Cardiac fibroblast (primary cell): ENCODE results near the gene NIPBL.

Source experiments
- DNase-seq, 2 donors: peaks; one replicate each; pipeline versions ENCODE4 v3.0.0 to v3.0.0-alpha.2; 2010; ENCODE audit warnings: low read depth in 2 of 2
- H3K4me3 ChIP-seq, 2 donors: replicated peaks in 1 of 2; 1 replicate in 1 of 2; 2 replicates in 1 of 2; pipeline ENCODE4 v1.5.1; 2011; ENCODE audit warnings: low read depth in 2 of 2, low read length in 2 of 2, mild to moderate bottlenecking in 2 of 2, moderate library complexity in 1 of 2
- TF ChIP-seq, protein P1 (sequence below): IDR thresholded peaks from one replicate; pipeline ENCODE4 v1.5.1; 2011; ENCODE audit warnings: low read depth, mild to moderate bottlenecking, low read length, inconsistent platforms

The NIPBL gene

GRCh38 chr5:36879274-36880033 is 2.9 kb downstream of the NIPBL start:
- DNase-seq, result no peak
- TF ChIP-seq, protein P1, sequence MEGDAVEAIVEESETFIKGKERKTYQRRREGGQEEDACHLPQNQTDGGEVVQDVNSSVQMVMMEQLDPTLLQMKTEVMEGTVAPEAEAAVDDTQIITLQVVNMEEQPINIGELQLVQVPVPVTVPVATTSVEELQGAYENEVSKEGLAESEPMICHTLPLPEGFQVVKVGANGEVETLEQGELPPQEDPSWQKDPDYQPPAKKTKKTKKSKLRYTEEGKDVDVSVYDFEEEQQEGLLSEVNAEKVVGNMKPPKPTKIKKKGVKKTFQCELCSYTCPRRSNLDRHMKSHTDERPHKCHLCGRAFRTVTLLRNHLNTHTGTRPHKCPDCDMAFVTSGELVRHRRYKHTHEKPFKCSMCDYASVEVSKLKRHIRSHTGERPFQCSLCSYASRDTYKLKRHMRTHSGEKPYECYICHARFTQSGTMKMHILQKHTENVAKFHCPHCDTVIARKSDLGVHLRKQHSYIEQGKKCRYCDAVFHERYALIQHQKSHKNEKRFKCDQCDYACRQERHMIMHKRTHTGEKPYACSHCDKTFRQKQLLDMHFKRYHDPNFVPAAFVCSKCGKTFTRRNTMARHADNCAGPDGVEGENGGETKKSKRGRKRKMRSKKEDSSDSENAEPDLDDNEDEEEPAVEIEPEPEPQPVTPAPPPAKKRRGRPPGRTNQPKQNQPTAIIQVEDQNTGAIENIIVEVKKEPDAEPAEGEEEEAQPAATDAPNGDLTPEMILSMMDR, result no peak
- peak overlapping the region; percentile 82 to 83 for H3K4me3 ChIP-seq

GRCh38 chr5:36880761-36881160 is 4.2 kb downstream of the NIPBL start:
- TF ChIP-seq, protein P1, result no peak
- peak in 1 of 2 donors; percentile 17 for DNase-seq
- H3K4me3 ChIP-seq, result no peak overlapping the region

DNA sequence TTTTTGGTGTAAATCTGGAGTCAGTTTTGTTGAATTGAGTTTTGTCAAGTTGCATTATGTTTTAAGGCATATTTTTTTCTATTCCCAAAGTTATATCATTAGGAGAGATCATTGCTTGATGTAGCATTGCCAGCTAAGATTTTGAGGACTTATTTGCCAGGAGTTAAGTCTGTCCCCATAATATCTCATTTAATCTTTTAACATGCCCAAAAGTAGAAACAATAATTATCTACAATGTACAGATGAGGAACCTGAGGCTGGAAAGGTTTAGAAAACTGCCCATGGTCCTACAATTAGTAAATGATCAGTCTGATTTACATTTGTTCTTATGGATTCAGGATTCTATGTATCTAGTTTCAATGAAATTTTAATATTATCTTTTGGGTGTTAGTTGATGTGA is 4.7 kb downstream of the NIPBL start:
- TF ChIP-seq, protein P1, result no peak
- H3K4me3 ChIP-seq, result no peak overlapping the region

DNA sequence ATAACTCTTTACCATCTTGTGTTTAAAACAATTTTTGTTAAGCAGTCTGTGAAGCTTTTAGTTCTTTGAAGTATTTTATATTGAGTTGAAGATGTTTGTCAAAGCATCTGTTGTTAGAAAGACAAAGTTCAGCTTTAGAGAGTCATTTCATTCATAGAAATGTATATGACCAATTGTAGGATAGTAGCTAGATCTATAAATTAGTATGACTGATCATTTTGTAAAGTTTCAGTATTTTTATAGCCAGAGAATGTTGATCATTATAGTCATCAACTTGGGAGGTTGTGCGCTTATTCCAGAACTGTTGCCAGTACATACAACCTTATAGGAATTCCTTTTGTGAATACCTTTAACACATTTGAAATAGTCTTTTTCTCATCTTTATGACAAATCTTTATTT is 5.2 kb downstream of the NIPBL start:
- no peak overlapping the region for H3K4me3 ChIP-seq
- TF ChIP-seq, protein P1, result no peak
- DNase-seq, result no peak

More for the DNA sequence above, 4.7 kb downstream of the NIPBL start:
- no peak for DNase-seq

GRCh38 chr5:36882250-36882649 is 5.7 kb downstream of the NIPBL start:
- DNase-seq, result no peak

DNA sequence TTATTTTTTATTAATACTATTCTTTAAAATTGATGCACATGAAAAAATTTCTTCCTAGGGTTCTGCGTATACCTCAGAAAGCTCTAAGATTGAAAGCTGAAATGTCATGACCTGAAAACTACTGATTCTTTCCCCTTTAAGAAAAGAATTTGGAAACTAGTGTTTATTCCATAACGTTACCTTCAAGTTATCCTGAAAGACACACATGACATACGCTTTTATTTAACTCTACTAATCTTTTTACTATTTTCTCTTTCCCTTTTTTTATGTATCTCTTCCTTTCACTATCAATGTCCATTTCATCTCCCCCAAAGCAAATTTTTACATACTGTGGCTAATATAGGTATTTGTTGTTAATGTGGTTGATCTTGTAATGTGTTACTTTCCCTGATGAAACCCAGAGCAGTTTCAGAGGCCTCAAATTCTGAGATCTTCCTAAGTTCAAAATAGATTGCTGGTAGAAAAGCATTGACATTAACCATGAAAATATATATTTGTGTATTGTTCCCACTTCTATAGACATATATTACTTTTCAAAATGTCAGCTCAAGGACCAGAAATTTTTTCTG is 7.4 kb downstream of the NIPBL start:
- DNase-seq, result no peak
- no peak overlapping the region for H3K4me3 ChIP-seq
- TF ChIP-seq, protein P1, result no peak

More at GRCh38 chr5:36882250-36882649, 5.7 kb downstream of the NIPBL start:
- H3K4me3 ChIP-seq, result no peak overlapping the region
- TF ChIP-seq, protein P1, result no peak
